Activated CD4-positive, alpha-beta T cell treated with anti-CD3 and anti-CD28 coated beads, Interleukin-2, amount 50 U/mL, for 24 hours (primary cell): Measurements from ENCODE around the gene ADAT3.

Experiments
- DNase-seq, 2 donors: peaks; one replicate each; pipeline ENCODE4 v3.0.0-alpha.2; 2020; ENCODE audit warnings: low read depth in 1 of 2, low spot score in 1 of 2

ADAT3 gene

GRCh38 chr19:1905110-1905862 is at the start of gene ADAT3, which contains the start of gene SCAMP4:
ADAT3 (plus strand) TSS chr19:1905399; CDS start chr19:1912048, 6,649 bp downstream.
SCAMP4 (plus strand) TSS chr19:1905399; CDS start chr19:1915020, 9,621 bp downstream.
- DNase-seq, result peak; percentile 91 to 97

GRCh38 chr19:1855828-1856255 is 49.4 kb upstream of the ADAT3 start:
- DNase-seq, result no peak

- DNase-seq, result no peak
Measured at GRCh38 chr19:1856345-1856697, 48.9 kb upstream of the ADAT3 start.

- no peak for DNase-seq
Measured at GRCh38 chr19:1856698-1857603, 48.2 kb upstream of the ADAT3 start.

GRCh38 chr19:1857648-1858326 is 47.4 kb upstream of the ADAT3 start:
- DNase-seq, result no peak

GRCh38 chr19:1858412-1859081 is 46.7 kb upstream of the ADAT3 start:
- DNase-seq, result no peak

GRCh38 chr19:1859331-1859781 is 45.8 kb upstream of the ADAT3 start:
- DNase-seq, result no peak

GRCh38 chr19:1860042-1860775 is 45.0 kb upstream of the ADAT3 start:
- DNase-seq, result no peak

- DNase-seq, result no peak
Measured at GRCh38 chr19:1860821-1861598, 44.2 kb upstream of the ADAT3 start.

- DNase-seq, result no peak
Measured at GRCh38 chr19:1861599-1862031, 43.6 kb upstream of the ADAT3 start.

GRCh38 chr19:1862068-1862423 is 43.2 kb upstream of the ADAT3 start:
- no peak for DNase-seq

GRCh38 chr19:1862424-1863327 is 42.5 kb upstream of the ADAT3 start:
- no peak for DNase-seq

GRCh38 chr19:1863328-1863637 is 41.9 kb upstream of the ADAT3 start, which contains the start of gene KLF16:
KLF16 (minus strand) TSS chr19:1863579; CDS start chr19:1863497, 82 bp downstream.
- no peak for DNase-seq

GRCh38 chr19:1863638-1864479 is 41.3 kb upstream of the ADAT3 start:
- DNase-seq, result peak; percentile 89

- DNase-seq, result no peak
Measured at GRCh38 chr19:1864480-1865171, 40.6 kb upstream of the ADAT3 start.

GRCh38 chr19:1865172-1866010 is 39.8 kb upstream of the ADAT3 start:
- no peak for DNase-seq
